Aorta (tissue), 5 donors: ENCODE measurements around the gene SENP3. TPM values are rescaled to one million over a fixed set of nuclear protein-coding genes. Genes with fewer than 3 reads are reported as not detected.
"Not testable (repeated sequence)": the region's sequence is repeated elsewhere in the genome, so short reads cannot be mapped to it uniquely, and the experiment has no call there.

ENCODE experiments used
- ATAC-seq: fragments of 200-7000 bp; cut with Tn5 transposase; one replicate; pipeline ENCODE4 v1.9.1; 2022; ENCODE audit warnings: moderate library complexity; ENCODE audit not compliant: low FRiP score
- DNase-seq, 2 donors: peaks; one replicate each; pipeline ENCODE4 v3.0.0-alpha.2; 2020
- H3K27ac ChIP-seq, 2 donors: one replicate each; pipeline ENCODE4 v1.5.1; 2013; ENCODE audit warnings: low read length in 2 of 2, mild to moderate bottlenecking in 2 of 2, moderate library complexity in 2 of 2, control low read depth in 1 of 2, inconsistent platforms in 1 of 2, low read depth in 1 of 2
- H3K27me3 ChIP-seq, 2 donors: one replicate each; pipeline ENCODE4 v1.6.1; 2013; ENCODE audit warnings: control low read depth in 1 of 2, low read length in 1 of 2, mild to moderate bottlenecking in 1 of 2, moderate library complexity in 1 of 2; ENCODE audit not compliant: insufficient read depth in 2 of 2, control insufficient read depth in 1 of 2
- H3K36me3 ChIP-seq, 2 donors: one replicate each; pipeline ENCODE4 v1.6.1; 2013; ENCODE audit warnings: control low read depth in 1 of 2, low read length in 1 of 2, mild to moderate bottlenecking in 1 of 2; ENCODE audit not compliant: insufficient read depth in 2 of 2, control insufficient read depth in 1 of 2
- H3K4me1 ChIP-seq, 2 donors: one replicate each; pipeline ENCODE4 v1.6.1; 2013; ENCODE audit warnings: low read length in 2 of 2, control low read depth in 1 of 2, mild to moderate bottlenecking in 1 of 2, moderate library complexity in 1 of 2; ENCODE audit not compliant: insufficient read depth in 2 of 2, control insufficient read depth in 1 of 2
- H3K4me3 ChIP-seq, 2 donors: one replicate each; pipeline ENCODE4 v1.5.1; 2013; ENCODE audit warnings: low read length in 2 of 2, control low read depth in 1 of 2, mild to moderate bottlenecking in 1 of 2
- H3K9me3 ChIP-seq: one replicate; pipeline ENCODE4 v1.6.1; 2013; ENCODE audit warnings: mild to moderate bottlenecking, low read length; ENCODE audit not compliant: control insufficient read depth
- WGBS, 2 donors: extraction: QIAGEN DNeasy Blood & Tissue Kit; methylation state at CpG; one replicate each; pipeline ENCODE4 v1.1.7; 2013; 5-methylcytosine and 5-hydroxymethylcytosine counted together
- intact Hi-C, 2 donors: fragments of 100-400 bp; cut with DNase I; formaldehyde crosslinking; loops; one replicate each; pipeline versions ENCODE4 v1.14.2 to v1.15.0; 2022
- polyA plus RNA-seq, 2 donors: library from polyadenylated mRNA; stranded (reverse); fragments of 200-250 nt; gene quantifications; one replicate each; pipeline ENCODE4 v1.2.3, GENCODE V29; 2013
- total RNA-seq, 2 donors: library from RNA; stranded (reverse); fragmentation: NEBNext Ultra II Directional; extraction: Animal tissue kit (Norgen Biotek cat#: 25700); gene quantifications; one replicate each; pipeline ENCODE4 v1.2.1, GENCODE V29; 2021
- donor health status: healthy with polysubstance abuse.
- donor health status: Bipolar disorder and iron deficiency.
- donor health status: DM: no; HTN: no; CAD: no.
- donor health status: DM: no; HTN: no; CAD: no.
- donor health status: DM: yes; HTN: yes; CAD: no.

The SENP3 gene
- total and polyA plus RNA-seq, 4 donors = 36.2 to 75.1 (median 43.3) TPM

GRCh38 chr17:7592422-7593021 is 30.8 kb downstream of the SENP3 start:
- no peaks in the 10 kb centered on the region for H3K4me1 ChIP-seq
- ATAC-seq (no peak), DNase-seq (no peak)
- intact Hi-C loops = no loop called here
- no peak overlapping the region for H3K27ac ChIP-seq
- no peaks in the 10 kb centered on the region for H3K27me3 ChIP-seq
- H3K9me3 ChIP-seq = no peaks in the 10 kb centered on the region
- peaks cover 11 to 22% of the 10 kb centered on the region in 2 donors for H3K36me3 ChIP-seq
- H3K4me3 ChIP-seq = no peak overlapping the region
- 89 to 92% methylated on average over 23 of the region's 23 CpGs for WGBS, 2 donors

DNA sequence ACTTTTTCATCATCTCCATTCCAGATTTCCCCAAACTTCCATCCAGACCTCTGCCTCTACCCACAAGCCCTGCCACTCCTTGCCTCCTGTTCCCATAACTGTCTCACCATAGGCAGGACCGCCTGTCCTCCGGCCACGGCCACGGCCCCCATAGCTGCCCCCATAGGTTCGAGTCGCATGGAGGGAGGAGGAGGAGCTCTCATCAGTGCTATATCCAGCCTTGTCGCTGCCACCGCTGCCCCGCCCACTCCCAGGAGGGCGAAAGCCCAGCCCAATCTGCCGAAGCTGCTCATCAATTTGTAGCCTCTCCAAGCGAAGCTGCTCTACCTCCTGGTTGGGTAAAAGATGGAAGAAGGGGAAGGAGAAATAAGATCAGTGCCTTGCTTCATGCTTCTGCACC is 31.6 kb downstream of the SENP3 start:
- Histone ChIP-seq H3K27me3 (no peaks in the 10 kb centered on the region), H3K36me3 (peaks cover 11 to 22% of the 10 kb centered on the region in 2 donors), H3K27ac (no peak overlapping the region), H3K4me3 (no peak overlapping the region), H3K4me1 (no peaks in the 10 kb centered on the region), H3K9me3 (no peaks in the 10 kb centered on the region)
- no peak for DNase-seq
- WGBS, 2 donors = 81% methylated on average over 12 of the region's 12 CpGs
- no peak for ATAC-seq
- intact Hi-C loops = no loop called here

- H3K4me3 ChIP-seq, H3K9me3 ChIP-seq, H3K4me1 ChIP-seq, H3K27ac ChIP-seq, H3K27me3 ChIP-seq, ATAC-seq, intact Hi-C loops, DNase-seq: not testable (repeated sequence)
- H3K36me3 ChIP-seq = peaks cover 11 to 22% of the 10 kb centered on the region in 2 donors
- 76 to 79% methylated on average over 5 of the region's 5 CpGs for WGBS, 2 donors
These were observed 35.8 kb downstream of the SENP3 start for GRCh38 chr17:7597561-7597960.

DNA sequence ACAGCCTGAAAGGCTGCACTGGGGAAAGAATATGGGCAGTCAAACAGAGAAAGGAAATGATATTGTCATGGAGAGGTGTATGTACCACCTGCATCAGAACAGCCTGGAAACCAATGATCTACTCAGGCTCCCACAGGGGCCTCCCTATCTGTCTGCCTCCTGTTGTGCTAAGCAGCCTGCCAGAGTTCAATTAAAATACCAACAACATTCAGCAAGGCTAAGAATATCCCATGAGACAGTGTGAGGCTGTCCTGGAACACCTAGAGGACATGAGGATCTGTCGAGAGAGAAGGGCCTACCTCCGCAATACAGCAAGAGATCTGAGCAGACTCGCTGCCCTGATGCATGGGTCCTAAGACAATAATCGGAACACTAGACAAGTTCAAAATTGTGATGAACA is 44.6 kb downstream of the SENP3 start:
- DNase-seq = peak in 1 of 2 donors; percentile 2
- Histone ChIP-seq H3K4me1 (no peaks in the 10 kb centered on the region), H3K4me3 (no peak overlapping the region), H3K9me3 (no peaks in the 10 kb centered on the region), H3K27me3 (no peaks in the 10 kb centered on the region), H3K27ac (no peak overlapping the region), H3K36me3 (peaks cover 7 to 10% of the 10 kb centered on the region in 2 donors)
- no peak for ATAC-seq
- whole genome bisulfite sequencing, 2 donors = 87% methylated on average over 4 of the region's 4 CpGs
- intact Hi-C loops = no loop called here

DNA sequence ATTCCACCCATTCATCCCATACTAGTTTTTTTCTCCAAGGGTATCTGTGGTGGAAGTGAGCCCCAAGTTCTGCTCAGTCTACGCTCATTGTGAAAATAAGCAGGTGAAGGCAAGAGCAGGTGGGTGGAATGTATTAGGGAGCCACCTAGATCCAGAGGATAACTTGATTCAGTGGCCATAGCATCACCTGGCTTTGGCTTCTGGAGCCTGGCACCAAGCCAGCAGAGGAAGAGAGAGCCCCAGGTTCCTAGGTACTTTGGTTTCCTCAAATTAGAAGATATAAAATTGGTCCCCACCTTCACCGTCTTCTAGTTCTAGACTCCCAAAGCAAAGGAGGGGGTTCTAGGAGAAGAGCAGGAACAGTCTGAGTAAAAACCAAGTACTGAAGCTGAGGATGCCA is 48.9 kb downstream of the SENP3 start:
- Histone ChIP-seq H3K9me3 (no peaks in the 10 kb centered on the region), H3K27me3 (no peaks in the 10 kb centered on the region), H3K36me3 (peaks cover 0 to 3% of the 10 kb centered on the region in 2 donors), H3K4me3 (no peak overlapping the region), H3K4me1 (peaks cover 2 to 9% of the 10 kb centered on the region in 2 donors), H3K27ac (no peak overlapping the region)
- intact Hi-C loops = no loop called here
- ATAC-seq (no peak), DNase-seq (no peak)
- WGBS, 2 donors = 95 to 98% methylated on average over 2 of the region's 2 CpGs

- Histone ChIP-seq H3K27ac (no peak overlapping the region), H3K4me1 (peaks cover 2 to 9% of the 10 kb centered on the region in 2 donors), H3K9me3 (no peaks in the 10 kb centered on the region), H3K4me3 (no peak overlapping the region), H3K36me3 (no peaks in the 10 kb centered on the region), H3K27me3 (no peaks in the 10 kb centered on the region)
- 13 to 19% methylated on average over 3 of the region's 3 CpGs for WGBS, 2 donors
- DNase-seq (no peak), ATAC-seq (no peak)
- intact Hi-C loops = no loop called here
These were observed 50.0 kb downstream of the SENP3 start for GRCh38 chr17:7611635-7612293.

DNA sequence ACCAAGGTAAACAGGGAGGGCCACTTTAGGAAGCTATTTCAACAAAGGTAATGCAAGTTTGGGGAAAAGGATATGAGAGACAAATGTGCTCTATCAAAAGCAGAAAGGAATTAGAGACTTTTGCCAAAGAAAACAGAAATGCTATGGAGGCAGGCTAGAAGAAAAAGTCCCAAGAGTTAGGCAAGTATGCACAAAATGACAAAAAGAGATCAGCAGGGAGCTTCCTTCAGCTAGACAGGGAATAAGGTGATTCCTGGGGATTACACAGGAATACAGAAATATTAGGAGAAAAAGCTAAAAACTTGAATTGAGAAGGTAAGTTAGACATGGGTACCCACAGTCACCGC is 50.5 kb downstream of the SENP3 start:
- DNase-seq = no peak
- Histone ChIP-seq H3K36me3 (no peaks in the 10 kb centered on the region), H3K9me3 (no peaks in the 10 kb centered on the region), H3K4me3 (no peak overlapping the region), H3K4me1 (peaks cover 2 to 9% of the 10 kb centered on the region in 2 donors), H3K27me3 (no peaks in the 10 kb centered on the region), H3K27ac (no peak overlapping the region)
- WGBS, 2 donors = 80 to 87% methylated on average over 1 of the region's 1 CpG
- intact Hi-C loops = no loop called here
- ATAC-seq = no peak

DNA sequence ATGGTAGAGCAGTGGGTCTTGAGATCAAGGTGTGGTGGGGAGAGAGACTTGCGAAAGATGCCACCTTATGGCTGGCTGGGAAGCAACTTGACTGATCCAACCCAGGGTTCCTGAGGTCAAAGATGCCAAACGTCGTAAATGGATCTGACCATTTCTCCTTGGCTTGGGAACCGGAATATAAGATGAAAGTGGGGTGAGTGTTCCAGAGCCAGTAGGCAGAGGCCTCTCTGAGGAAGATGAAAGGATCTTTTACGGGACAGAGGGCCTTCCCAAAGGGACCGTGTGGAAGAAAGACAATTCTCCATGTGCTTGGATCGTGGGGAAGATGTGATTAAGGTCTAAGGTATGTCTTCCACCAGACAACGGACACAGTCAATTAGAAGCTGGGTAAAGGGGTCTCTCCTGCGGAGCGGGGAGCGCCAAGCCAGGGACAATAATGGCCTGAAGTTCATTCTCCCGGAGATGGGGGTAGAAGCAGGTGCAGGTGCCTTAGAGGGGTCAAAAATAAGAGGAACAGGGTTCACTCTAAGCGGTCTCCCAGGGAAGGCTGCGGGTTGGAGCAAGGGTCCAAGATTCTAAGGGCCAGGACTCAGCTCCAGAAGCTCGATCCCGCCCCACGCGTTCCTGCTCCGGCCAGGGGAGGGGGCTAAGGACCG is 52.2 kb downstream of the SENP3 start:
- H3K4me3 ChIP-seq = peak overlapping the region; percentile 80 to 97
- H3K27ac ChIP-seq = peak overlapping the region in 1 of 2 donors; percentile 72
- no peaks in the 10 kb centered on the region for H3K27me3 ChIP-seq
- 6% methylated on average over 19 to 20 of the region's 20 CpGs for WGBS, 2 donors
- no peaks in the 10 kb centered on the region for H3K9me3 ChIP-seq
- peaks cover 2 to 9% of the 10 kb centered on the region in 2 donors for H3K4me1 ChIP-seq
- ATAC-seq (no peak), DNase-seq (no peak)
- H3K36me3 ChIP-seq = no peaks in the 10 kb centered on the region
- intact Hi-C loops = no loop called here
